MG63 (cell line): ENCODE results near the gene METTL13. TPM values are rescaled to one million over a fixed set of nuclear protein-coding genes. Genes with fewer than 3 reads are reported as not detected.
A peak's percentile ranks its signal among the peaks of the same experiment; 100 is the strongest.

Experiments
- DNase-seq: peaks from one replicate; pipeline ENCODE4 v3.0.0-alpha.2; 2020
- H3K27me3 ChIP-seq: fragments of 250-450 bp; sonication (Bioruptor Pico); 2 replicates; pipeline ENCODE4 v1.5.1; 2020; ENCODE audit warnings: mild to moderate bottlenecking, moderate library complexity
- H3K36me3 ChIP-seq: fragments of 250-450 bp; sonication (Bioruptor Pico); 2 replicates; pipeline ENCODE4 v1.5.1; 2020; ENCODE audit warnings: mild to moderate bottlenecking, moderate library complexity
- H3K4me3 ChIP-seq: fragments of 250-450 bp; sonication (Bioruptor Pico); 2 replicates; pipeline ENCODE4 v1.5.1; 2020; ENCODE audit warnings: mild to moderate bottlenecking, moderate library complexity
- H3K9me3 ChIP-seq: fragments of 250-450 bp; sonication (Bioruptor Pico); 2 replicates; pipeline ENCODE4 v1.5.1; 2020; ENCODE audit warnings: mild to moderate bottlenecking, moderate library complexity
- total RNA-seq: library from RNA; depleted of rRNA; stranded (reverse); fragments of >200 nt; shearing (Covaris generic); gene quantifications from 2 replicates; pipeline ENCODE4 v1.2.3, GENCODE V29; 2014; ENCODE audit warnings: low replicate concordance; rRNA removed

Gene METTL13, protein sequence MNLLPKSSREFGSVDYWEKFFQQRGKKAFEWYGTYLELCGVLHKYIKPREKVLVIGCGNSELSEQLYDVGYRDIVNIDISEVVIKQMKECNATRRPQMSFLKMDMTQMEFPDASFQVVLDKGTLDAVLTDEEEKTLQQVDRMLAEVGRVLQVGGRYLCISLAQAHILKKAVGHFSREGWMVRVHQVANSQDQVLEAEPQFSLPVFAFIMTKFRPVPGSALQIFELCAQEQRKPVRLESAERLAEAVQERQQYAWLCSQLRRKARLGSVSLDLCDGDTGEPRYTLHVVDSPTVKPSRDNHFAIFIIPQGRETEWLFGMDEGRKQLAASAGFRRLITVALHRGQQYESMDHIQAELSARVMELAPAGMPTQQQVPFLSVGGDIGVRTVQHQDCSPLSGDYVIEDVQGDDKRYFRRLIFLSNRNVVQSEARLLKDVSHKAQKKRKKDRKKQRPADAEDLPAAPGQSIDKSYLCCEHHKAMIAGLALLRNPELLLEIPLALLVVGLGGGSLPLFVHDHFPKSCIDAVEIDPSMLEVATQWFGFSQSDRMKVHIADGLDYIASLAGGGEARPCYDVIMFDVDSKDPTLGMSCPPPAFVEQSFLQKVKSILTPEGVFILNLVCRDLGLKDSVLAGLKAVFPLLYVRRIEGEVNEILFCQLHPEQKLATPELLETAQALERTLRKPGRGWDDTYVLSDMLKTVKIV
- 45.0 and 71.2 TPM in 2 replicates for total RNA-seq

DNA sequence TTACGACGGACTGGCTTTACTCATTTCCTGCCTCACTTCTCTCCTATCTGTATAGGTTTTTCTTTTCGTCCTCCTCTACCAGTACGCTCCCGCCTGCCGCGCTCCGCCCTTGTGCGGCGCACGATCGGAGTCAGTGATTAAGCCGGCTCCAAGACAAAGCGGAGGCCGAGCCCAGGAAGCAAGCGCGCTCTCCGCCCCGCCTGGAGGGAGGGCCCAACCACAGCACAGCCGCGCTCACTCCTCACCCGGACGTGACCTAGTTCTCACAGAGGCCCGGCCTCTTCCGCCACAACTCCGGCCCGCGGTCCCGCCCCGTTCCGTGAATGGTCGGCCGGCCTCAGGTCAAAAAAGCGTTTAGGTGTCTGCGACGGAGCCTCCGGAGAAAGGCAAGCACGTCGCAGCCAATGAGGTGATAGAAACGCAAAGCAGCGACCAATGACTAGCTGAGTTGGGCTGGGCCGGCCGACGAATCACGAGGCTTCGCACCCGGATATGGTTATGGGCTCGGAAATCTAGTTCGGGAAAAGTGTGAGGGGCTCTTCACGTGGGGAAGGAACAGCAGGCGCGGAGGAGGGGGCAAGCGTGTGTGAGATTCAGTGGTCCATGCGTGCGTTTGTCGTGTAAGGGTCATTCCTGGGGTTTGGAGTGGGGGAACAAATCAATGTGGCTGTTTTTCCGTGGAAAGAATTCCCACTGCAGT, at the start of gene METTL13:
Gene METTL13 (plus strand): TSS at position 485 of the 700 bp plus-strand sequence. CDS start 308 bp downstream, outside the sequence.
- Histone ChIP-seq H3K9me3 (no peaks in the 10 kb centered on the region), H3K36me3 (peaks cover 26% of the 10 kb centered on the region)

DNA sequence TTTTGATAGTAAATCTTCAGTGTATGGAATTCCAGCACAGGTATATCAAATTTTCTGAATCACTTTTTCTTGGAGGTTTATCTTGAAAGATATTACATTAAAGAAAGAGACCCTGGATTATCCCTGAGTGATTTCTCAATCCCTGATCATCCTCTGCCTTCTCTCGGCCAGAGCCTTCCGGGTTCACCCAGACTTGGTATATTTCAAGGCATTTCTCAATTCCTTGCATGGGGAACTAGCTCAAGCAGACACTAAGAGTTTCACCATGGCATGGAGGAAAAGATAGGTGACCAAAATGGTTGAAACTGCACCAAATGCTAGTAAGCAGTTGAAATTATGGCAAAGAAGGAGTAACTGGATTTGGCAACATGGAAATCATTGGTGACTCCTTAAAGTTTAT, 45.3 kb upstream of the METTL13 start:
- Histone ChIP-seq H3K36me3 (peaks cover 22% of the 10 kb centered on the region), H3K27me3 (no peaks in the 10 kb centered on the region), H3K4me3 (no peak overlapping the region), H3K9me3 (no peaks in the 10 kb centered on the region)
- DNase-seq: no peak

More for the DNA sequence above, at the start of gene METTL13:
- no peaks in the 10 kb centered on the region for H3K27me3 ChIP-seq
- H3K4me3 ChIP-seq: peak within 1 kb of the TSS; percentile 97
- DNase-seq: peak; percentile 100

DNA sequence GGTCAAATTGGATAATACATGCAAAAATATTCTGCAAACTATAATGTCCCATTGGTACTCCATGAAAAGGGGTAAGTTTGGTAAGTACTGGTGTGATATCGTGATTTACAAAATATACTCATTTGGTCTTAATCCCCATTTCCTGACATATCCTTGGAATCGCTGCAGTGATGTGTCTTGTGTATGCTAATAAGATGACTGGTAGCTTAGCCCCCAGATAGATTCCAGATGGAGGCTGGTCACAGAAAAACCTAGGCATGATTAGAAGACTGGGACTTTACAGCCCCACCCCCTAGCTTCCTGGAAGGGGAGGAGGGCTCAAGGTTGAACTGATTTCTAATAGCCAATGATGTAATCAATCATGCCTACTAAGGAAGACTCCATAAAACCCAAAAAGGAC, 42.5 kb upstream of the METTL13 start:
- no peaks in the 10 kb centered on the region for H3K27me3 ChIP-seq
- DNase-seq: no peak
- no peak overlapping the region for H3K4me3 ChIP-seq
- H3K9me3 ChIP-seq: no peaks in the 10 kb centered on the region
- H3K36me3 ChIP-seq: peaks cover 13% of the 10 kb centered on the region

DNA sequence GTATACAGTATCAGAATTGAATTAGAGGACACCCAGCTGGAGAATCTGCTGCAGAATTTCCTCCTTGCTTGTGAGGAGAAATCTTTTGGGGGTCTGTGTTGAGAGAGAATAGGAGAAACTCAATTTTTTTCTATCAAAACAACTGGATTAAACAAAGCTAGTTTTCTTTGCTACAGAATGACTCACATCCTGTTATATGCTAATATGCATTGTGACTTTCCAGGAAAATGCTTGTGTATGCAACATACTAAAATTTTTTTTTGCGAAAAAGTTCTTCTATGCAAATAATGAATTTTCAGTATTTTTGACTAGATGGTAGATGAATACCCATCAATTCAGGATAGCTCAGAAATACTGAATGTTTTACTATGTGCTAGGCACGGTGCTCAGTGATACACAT, 41.8 kb upstream of the METTL13 start:
- Histone ChIP-seq H3K4me3 (no peak overlapping the region), H3K9me3 (no peaks in the 10 kb centered on the region), H3K27me3 (no peaks in the 10 kb centered on the region), H3K36me3 (peaks cover 13% of the 10 kb centered on the region)
- DNase-seq: no peak

DNA sequence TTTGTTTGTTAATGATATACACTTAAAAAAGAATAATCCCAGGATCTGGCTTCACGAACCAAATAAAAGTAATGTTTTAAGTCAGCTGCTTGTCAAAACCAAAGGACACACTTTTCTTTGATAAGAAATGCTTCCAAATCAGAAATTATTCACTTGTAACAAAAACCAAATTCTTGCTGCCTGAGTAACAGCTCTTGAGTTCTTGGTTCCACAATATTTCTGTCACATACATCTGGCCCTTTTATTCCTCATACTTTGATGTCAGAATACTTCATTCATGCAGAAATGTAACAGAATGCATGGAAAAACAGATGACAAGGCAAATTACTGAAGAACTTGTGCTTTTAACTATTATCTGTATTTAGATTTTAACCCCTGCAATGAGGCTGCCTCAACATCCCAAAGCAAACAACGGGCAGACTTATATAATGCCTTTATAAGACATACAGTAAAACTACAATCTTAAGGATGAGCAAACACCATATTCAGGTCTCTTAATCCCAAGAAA, 41.0 kb upstream of the METTL13 start:
- H3K27me3 ChIP-seq: no peaks in the 10 kb centered on the region
- DNase-seq: no peak

DNA sequence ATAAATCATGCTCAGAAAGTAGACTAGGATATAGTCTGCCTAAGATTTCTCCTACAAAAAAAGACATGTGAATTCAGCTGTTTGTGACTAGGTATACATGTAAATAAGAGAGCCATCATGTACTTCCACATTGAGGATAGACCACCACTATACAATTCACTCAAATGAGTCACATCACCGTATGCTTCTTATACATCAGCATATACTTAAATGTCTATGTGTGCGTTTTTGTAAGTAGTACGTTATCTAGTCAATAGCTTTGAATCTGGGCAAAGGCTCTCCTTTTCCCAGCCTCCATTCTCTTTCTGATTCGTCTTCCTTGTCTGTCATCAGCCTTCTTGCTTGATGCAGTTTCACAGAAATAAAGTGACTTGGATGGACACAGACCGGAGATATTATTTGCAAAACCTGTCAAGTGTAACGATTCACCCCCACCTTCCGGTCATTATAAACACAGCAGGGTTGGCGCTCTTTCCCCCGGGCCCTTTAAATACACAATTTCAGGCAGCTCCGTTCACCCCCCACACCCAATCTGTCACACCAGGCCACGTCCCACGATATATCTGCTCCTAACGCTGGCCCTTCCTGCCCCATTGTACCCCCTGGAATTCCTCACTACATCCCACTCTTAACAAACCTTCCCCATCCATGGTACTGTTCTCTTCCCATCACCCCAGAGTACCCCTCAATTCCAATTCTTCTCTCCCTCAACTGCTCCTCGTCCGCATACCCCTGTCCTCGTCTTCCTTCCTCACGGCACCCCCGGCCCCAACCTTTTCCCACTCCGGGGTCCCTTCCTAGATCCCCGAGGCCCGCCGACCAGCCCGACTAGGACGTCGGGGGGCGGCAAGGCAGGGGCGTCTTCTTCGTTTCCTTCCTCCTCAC, 40.2 kb upstream of the METTL13 start:
- Histone ChIP-seq H3K27me3 (no peaks in the 10 kb centered on the region), H3K4me3 (peak overlapping the region; percentile 96), H3K36me3 (peaks cover 13% of the 10 kb centered on the region), H3K9me3 (no peaks in the 10 kb centered on the region)
- DNase-seq: peak; percentile 42

More for the DNA sequence above, 41.0 kb upstream of the METTL13 start:
- peaks cover 13% of the 10 kb centered on the region for H3K36me3 ChIP-seq
- H3K4me3 ChIP-seq: peak overlapping the region; percentile 96
- H3K9me3 ChIP-seq: no peaks in the 10 kb centered on the region

DNA sequence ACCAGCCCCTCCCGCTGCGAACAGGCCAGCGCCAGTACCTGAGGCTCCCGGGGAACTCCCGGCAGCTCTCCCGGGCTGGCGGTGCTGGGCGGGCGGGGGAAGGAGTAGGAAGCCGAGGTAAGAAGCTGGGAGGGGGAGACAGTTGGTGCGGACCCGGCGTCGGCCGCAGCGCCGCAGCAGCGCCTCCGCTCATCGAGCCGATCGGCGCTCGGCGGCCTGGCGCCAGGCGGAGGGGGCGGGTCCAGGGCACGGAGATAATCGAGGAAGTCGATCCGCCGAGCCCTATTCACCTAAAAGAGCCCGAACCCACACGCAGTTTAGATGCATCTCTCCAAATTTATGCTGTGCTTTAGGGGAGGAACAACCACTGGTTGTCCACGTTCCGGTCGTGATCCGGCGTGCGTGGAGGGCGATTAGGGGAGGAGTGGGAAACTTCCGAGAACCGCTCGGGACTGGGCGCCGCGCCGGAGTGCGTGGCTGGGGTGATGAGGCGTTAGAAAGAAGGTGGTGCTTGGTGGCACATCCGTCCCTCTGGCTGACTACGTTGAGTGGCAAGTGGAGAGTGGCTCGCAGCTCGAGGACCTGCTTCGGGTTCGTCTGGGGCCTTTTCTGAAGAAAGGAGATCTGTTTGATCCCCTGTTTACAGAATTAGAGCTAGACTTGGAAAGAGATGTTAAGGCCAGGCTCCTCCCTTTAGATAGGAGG, 39.4 kb upstream of the METTL13 start, which contains the start of gene VAMP4:
Gene VAMP4 (minus strand): TSS at position 194 of the 705 bp plus-strand sequence. CDS start 3,651 bp downstream, outside the sequence.
- H3K27me3 ChIP-seq: no peaks in the 10 kb centered on the region
- DNase-seq: peak; percentile 92
- peak within 1 kb of the TSS; percentile 96 for H3K4me3 ChIP-seq
- H3K9me3 ChIP-seq: no peaks in the 10 kb centered on the region
- H3K36me3 ChIP-seq: peaks cover 9% of the 10 kb centered on the region

DNA sequence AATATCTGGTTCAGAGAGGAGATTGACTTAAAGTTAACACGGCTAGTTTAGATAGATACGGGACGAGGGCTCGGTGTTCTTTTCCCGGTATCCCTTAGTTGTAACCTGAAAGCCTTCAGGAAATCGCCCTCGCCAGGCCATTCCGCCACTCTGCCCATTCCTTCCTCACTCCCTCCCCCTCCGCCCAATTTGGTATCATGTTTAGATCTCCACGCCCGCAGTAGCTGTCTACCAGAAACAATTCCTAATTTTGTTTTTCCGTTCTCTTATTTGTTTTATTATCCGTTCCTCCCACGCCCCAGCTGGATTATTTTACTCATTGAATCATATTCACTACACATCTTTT, 38.9 kb upstream of the METTL13 start:
- H3K27me3 ChIP-seq: no peaks in the 10 kb centered on the region
- DNase-seq: peak; percentile 70
- H3K4me3 ChIP-seq: peak overlapping the region; percentile 96
- H3K36me3 ChIP-seq: peaks cover 3% of the 10 kb centered on the region; the same call in 1 of the 2 replicates
- no peaks in the 10 kb centered on the region for H3K9me3 ChIP-seq

DNA sequence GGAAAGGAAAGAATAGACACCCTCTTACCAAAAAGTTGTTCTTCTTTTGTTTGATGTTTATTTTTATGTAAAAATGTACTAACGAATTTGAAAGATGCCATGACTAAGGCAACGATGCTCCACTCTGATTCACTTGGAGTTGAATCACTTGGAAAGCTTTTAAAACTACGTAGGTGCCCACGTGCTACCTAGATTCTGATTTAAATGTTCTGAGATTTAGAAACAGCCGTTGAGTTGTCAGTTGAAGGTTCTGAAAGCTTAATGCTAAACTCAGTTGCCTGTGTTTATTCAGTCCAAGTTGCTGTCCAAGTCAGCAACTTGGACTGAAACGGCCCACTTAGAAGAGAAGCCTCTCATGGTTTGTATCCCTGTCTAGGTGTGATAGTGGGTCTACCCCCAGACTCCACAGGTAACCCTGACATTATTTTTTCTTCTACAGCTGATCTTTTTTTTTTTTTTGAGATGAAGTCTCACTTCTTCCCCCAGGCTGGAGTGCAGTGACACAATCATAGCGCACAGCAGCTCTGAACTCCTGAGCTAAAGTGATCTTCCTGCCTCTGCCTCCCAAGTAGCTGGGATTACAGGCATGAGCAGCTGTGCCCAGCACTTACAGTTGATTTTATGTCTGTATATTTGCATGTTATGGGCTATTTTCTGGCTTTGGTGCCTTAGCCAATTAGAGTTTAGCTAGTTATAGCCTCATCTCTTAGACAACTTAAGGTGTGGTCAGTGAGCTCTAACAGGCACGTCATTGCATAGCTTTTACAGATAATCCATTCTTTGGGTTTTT, 38.2 kb upstream of the METTL13 start:
- Histone ChIP-seq H3K27me3 (no peaks in the 10 kb centered on the region), H3K4me3 (peak overlapping the region; percentile 96), H3K36me3 (no peaks in the 10 kb centered on the region; the same call in 1 of the 2 replicates), H3K9me3 (no peaks in the 10 kb centered on the region)
- DNase-seq: peak; percentile 28

DNA sequence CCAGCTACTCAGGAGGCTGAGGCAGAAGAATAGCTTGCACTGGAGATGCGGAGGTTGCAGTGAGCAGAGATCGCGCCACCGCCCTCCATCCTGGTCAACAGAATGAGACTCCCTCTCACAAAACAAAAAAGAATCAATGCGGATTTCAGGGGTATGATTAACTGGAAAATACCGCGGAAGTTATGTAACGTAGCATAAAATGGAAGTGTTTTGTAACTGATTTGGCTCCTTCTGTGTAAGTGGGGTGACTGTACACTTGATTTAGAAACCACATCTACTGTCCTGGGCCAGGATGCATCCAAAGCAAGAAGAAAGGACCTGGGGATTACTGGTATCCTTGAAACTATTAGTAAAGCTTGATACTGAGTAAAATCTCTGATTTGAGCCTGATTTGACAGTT, 36.5 kb upstream of the METTL13 start:
- DNase-seq: no peak
- no peaks in the 10 kb centered on the region; the same call in 1 of the 2 replicates for H3K36me3 ChIP-seq
- no peaks in the 10 kb centered on the region for H3K27me3 ChIP-seq
- no peak overlapping the region for H3K4me3 ChIP-seq
- H3K9me3 ChIP-seq: no peaks in the 10 kb centered on the region

DNA sequence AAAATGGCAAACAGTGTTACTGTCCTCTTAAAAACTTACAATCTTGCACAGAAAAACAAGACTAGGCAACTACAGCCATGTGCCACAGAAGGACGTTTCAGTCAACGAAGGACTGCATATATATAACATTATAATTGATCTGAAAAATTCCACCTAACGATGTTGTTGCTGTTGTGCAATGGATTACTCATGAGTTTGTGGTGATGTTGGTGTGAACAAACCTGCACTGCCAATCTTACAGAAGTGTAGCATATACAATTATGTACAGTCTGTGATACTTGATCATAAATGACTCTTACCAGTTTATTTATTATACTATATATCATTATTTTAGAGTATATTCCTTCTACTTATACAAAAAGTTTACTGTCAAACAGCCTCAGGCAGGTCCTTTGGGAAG, 32.8 kb upstream of the METTL13 start:
- no peak for DNase-seq

DNA sequence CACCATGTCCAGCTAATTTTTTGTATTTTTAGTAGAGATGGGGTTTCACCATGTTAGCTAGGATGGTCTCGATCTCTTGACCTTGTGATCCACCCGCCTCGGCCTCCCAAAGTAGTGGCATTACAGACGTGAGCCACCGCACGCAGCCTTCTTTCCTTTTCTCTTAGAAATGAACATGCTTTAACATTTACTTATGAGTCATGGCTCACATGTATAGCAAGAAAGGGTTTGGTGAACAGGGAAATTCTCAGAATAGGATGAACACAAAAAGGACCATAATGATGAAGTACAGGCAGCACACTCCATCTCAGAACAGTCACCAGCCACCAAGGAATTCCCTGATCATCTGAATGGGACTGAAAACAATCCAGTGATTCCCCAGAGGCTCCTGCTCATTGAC, 30.2 kb upstream of the METTL13 start:
- DNase-seq: no peak
- H3K36me3 ChIP-seq: no peaks in the 10 kb centered on the region
- no peaks in the 10 kb centered on the region; the same call in 1 of the 2 replicates for H3K9me3 ChIP-seq
- no peaks in the 10 kb centered on the region for H3K27me3 ChIP-seq
- no peak overlapping the region for H3K4me3 ChIP-seq

More for the DNA sequence above, 32.8 kb upstream of the METTL13 start:
- no peaks in the 10 kb centered on the region for H3K9me3 ChIP-seq
- H3K36me3 ChIP-seq: no peaks in the 10 kb centered on the region
- no peak overlapping the region for H3K4me3 ChIP-seq
- no peaks in the 10 kb centered on the region for H3K27me3 ChIP-seq

DNA sequence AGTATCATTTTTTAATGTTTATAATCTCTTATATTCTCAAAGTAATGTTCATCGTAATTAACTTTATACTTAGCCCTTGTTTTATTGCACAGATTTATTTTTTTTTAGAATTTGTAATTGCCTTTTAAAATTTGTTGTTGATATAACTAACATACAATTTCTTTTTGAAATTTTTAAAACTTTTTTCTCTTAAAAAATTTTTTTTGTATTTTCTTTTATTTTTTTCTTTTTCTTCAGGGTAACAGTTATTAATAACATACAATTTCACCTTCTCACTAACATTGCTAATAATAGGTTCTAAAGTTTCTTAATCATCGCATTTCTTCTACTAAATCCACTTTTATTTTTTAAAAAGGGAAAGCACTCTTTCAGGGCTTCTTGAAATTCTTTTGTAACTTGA, 28.3 kb upstream of the METTL13 start:
- Histone ChIP-seq H3K36me3 (no peaks in the 10 kb centered on the region), H3K4me3 (no peak overlapping the region), H3K9me3 (no peaks in the 10 kb centered on the region; the same call in none of the 2 replicates), H3K27me3 (no peaks in the 10 kb centered on the region)
- no peak for DNase-seq

DNA sequence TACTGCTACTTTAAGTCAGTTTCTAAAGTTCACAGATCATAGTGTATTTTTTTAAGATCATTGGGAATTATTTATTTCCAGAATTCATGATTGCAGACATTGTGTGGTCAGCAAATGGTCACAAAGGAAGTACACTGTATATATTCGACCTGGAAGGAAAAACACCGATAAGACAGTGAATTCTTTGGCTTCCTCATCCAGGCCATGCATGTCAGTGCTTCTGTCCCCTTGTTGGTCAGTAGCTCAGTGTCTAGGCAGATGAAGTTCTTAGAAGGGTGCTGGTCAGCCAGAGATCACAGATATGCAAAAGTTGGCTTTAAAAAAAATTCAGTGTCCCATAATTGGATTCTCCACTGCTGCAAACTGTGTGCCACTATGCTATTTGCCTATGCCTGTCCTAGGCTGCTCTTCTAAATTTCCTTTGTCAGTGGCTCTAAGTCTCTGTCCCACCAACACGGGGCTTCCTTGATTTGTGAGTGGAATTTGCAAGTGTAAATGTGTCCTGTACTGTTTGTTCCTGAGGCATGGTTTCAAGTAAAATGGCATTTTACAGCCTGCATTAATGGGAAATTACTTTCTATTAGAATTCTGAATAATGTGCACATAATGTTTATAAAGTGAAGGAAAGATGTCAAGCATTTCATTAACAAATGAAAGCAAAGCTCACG, 27.6 kb upstream of the METTL13 start:
- no peaks in the 10 kb centered on the region; the same call in none of the 2 replicates for H3K9me3 ChIP-seq
- H3K36me3 ChIP-seq: no peaks in the 10 kb centered on the region
- DNase-seq: no peak
- no peaks in the 10 kb centered on the region for H3K27me3 ChIP-seq
- H3K4me3 ChIP-seq: no peak overlapping the region
